GM18511 (cell line): ENCODE measurements around the gene ZMAT5.

Experiments used
- ATAC-seq: cut with Tn5 transposase; IDR thresholded peaks from one replicate; pipeline ENCODE4 v1.9.1; 2021; ENCODE audit warnings: mild to moderate bottlenecking, moderate library complexity; ENCODE audit not compliant: unreplicated experiment

Gene ZMAT5

GRCh38 chr22:29766632-29767170 lies at the start of gene ZMAT5:
ZMAT5 (minus strand) TSS chr22:29767007; CDS start chr22:29748544, 18,463 bp downstream.
- peak; percentile 89 for ATAC-seq

- ATAC-seq = no peak
Measured at GRCh38 chr22:29816539-29816938, 49.7 kb upstream of the ZMAT5 start.

- ATAC-seq = no peak
Measured at GRCh38 chr22:29816128-29816527, 49.3 kb upstream of the ZMAT5 start.

GRCh38 chr22:29815580-29815979 lies 48.8 kb upstream of the ZMAT5 start:
- ATAC-seq = no peak

- no peak for ATAC-seq
Measured at GRCh38 chr22:29814003-29814402, 47.2 kb upstream of the ZMAT5 start.

- no peak for ATAC-seq
Measured at GRCh38 chr22:29813563-29813962, 46.8 kb upstream of the ZMAT5 start.

- ATAC-seq = no peak
Measured at GRCh38 chr22:29813126-29813525, 46.3 kb upstream of the ZMAT5 start.

GRCh38 chr22:29811377-29811776 lies 44.6 kb upstream of the ZMAT5 start:
- ATAC-seq = no peak

GRCh38 chr22:29810216-29810615 lies 43.4 kb upstream of the ZMAT5 start:
- ATAC-seq = no peak

GRCh38 chr22:29806196-29806595 lies 39.4 kb upstream of the ZMAT5 start:
- no peak for ATAC-seq

GRCh38 chr22:29804985-29805384 lies 38.2 kb upstream of the ZMAT5 start:
- ATAC-seq = no peak

GRCh38 chr22:29803190-29803589 lies 36.4 kb upstream of the ZMAT5 start:
- no peak for ATAC-seq

- ATAC-seq = no peak
Measured at GRCh38 chr22:29801796-29802195, 35.0 kb upstream of the ZMAT5 start.

GRCh38 chr22:29801153-29801552 lies 34.3 kb upstream of the ZMAT5 start:
- ATAC-seq = no peak

- no peak for ATAC-seq
Measured at GRCh38 chr22:29799217-29799680, 32.4 kb upstream of the ZMAT5 start.

- ATAC-seq = no peak
Measured at GRCh38 chr22:29798801-29799200, 32.0 kb upstream of the ZMAT5 start.

- no peak for ATAC-seq
Measured at GRCh38 chr22:29798318-29798717, 31.5 kb upstream of the ZMAT5 start.

- no peak for ATAC-seq
Measured at GRCh38 chr22:29797351-29797750, 30.5 kb upstream of the ZMAT5 start.

GRCh38 chr22:29795663-29796062 lies 28.9 kb upstream of the ZMAT5 start:
- no peak for ATAC-seq

- ATAC-seq = no peak
Measured at GRCh38 chr22:29793396-29793795, 26.6 kb upstream of the ZMAT5 start.

- ATAC-seq = no peak
Measured at GRCh38 chr22:29790061-29790460, 23.3 kb upstream of the ZMAT5 start.

- ATAC-seq = no peak
Measured at GRCh38 chr22:29788339-29789279, 21.8 kb upstream of the ZMAT5 start.
